HepG2 (cell line): ENCODE results near the gene EEIG1. TPM values are rescaled to one million over a fixed set of nuclear protein-coding genes. Genes with fewer than 3 reads are reported as not detected.

Source experiments
- ELF4 ChIP-seq: sonication (generic); formaldehyde crosslinking; IDR thresholded peaks from 2 replicates; pipeline ENCODE4 v1.5.0; 2020; ENCODE audit warnings: missing genetic modification reagents, mild to moderate bottlenecking, moderate library complexity, borderline replicate concordance
- HNRNPL ChIP-seq: fragments of 200-400 bp; formaldehyde crosslinking; IDR thresholded peaks from 2 replicates; pipeline ENCODE4 v1.6.1; 2017; ENCODE audit warnings: mild to moderate bottlenecking, low read depth, low read length
- MLLT10 ChIP-seq: sonication (generic); formaldehyde crosslinking; IDR thresholded peaks from 2 replicates; pipeline ENCODE4 v1.4.0; 2020; ENCODE audit warnings: missing genetic modification reagents
- NPAS2 ChIP-seq: sonication (generic); formaldehyde crosslinking; IDR thresholded peaks from 2 replicates; pipeline ENCODE4 v1.8.0; 2022; ENCODE audit warnings: mild to moderate bottlenecking, missing genetic modification reagents, borderline replicate concordance
- SP2 ChIP-seq: sonication (generic); formaldehyde crosslinking; IDR thresholded peaks from 2 replicates; pipeline ENCODE4 v1.5.1; 2020; ENCODE audit warnings: mild to moderate bottlenecking, missing genetic modification reagents
- ZNF160 ChIP-seq: sonication (generic); formaldehyde crosslinking; IDR thresholded peaks from 2 replicates; pipeline ENCODE4 v1.8.0; 2022; ENCODE audit warnings: mild to moderate bottlenecking, inconsistent platforms, missing genetic modification reagents
- ZNF296 ChIP-seq: sonication (generic); formaldehyde crosslinking; conservative IDR thresholded peaks from 2 replicates; pipeline ENCODE4 v1.5.0; 2020; ENCODE audit warnings: mild to moderate bottlenecking, missing genetic modification reagents
- ZNF3 ChIP-seq: IDR thresholded peaks from 2 replicates; pipeline ENCODE4 v1.7.0; 2017; ENCODE audit warnings: inconsistent platforms
- ZNF33B ChIP-seq: sonication (generic); formaldehyde crosslinking; IDR thresholded peaks from 2 replicates; pipeline ENCODE4 v1.5.1; 2020; ENCODE audit warnings: mild to moderate bottlenecking, missing genetic modification reagents
- ZNF564 ChIP-seq: sonication (generic); formaldehyde crosslinking; IDR thresholded peaks from 2 replicates; pipeline ENCODE4 v1.8.1; 2023; ENCODE audit warnings: mild to moderate bottlenecking, missing genetic modification reagents
- ZNF598 ChIP-seq: sonication (generic); formaldehyde crosslinking; IDR thresholded peaks from 2 replicates; pipeline ENCODE4 v1.5.1; 2020; ENCODE audit warnings: mild to moderate bottlenecking, missing genetic modification reagents, borderline replicate concordance
- ZNF616 ChIP-seq: sonication (generic); formaldehyde crosslinking; IDR thresholded peaks from 2 replicates; pipeline ENCODE4 v1.5.0; 2020; ENCODE audit warnings: low read depth, mild to moderate bottlenecking, missing genetic modification reagents
- ZNF788 ChIP-seq: sonication (generic); formaldehyde crosslinking; IDR thresholded peaks from 2 replicates; pipeline ENCODE4 v1.5.0; 2020; ENCODE audit warnings: mild to moderate bottlenecking, missing genetic modification reagents, borderline replicate concordance
- ZSCAN29 ChIP-seq: sonication (generic); formaldehyde crosslinking; conservative IDR thresholded peaks from 2 replicates; pipeline ENCODE4 v1.4.0; 2020; ENCODE audit warnings: mild to moderate bottlenecking, missing genetic modification reagents
- polyA plus RNA-seq, 8 experiments: library from polyadenylated mRNA; depleted of rRNA in 3 of 8; stranded (reverse) in 7 of 8; unstranded in 1 of 8; fragments of >200 nt; fragmentation: Illumina TruSeq in 4 of 8; extraction: Trizol in 4 of 8; gene quantifications; 2 replicates each; pipeline versions ENCODE4 v1.2.1 to v1.2.3, GENCODE V29; 2011 to 2016; ENCODE audit warnings: low read depth in 4 of 8, missing spikeins in 1 of 8, mixed read lengths in 1 of 8; ENCODE audit not compliant: insufficient read depth in 1 of 8
- total RNA-seq, 5 experiments: library from RNA; depleted of rRNA; stranded (reverse); fragments of >200 nt; fragmentation: Illumina TruSeq; extraction: Trizol; gene quantifications; 2 replicates each; pipeline ENCODE4 v1.2.3, GENCODE V29; 2016; ENCODE audit warnings: low read depth in 1 of 5
- TF ChIP-seq, protein P1 (sequence below): sonication (generic); formaldehyde crosslinking; IDR thresholded peaks from 2 replicates; pipeline ENCODE4 v1.8.1; 2023; ENCODE audit warnings: missing genetic modification reagents, mild to moderate bottlenecking, borderline replicate concordance
- TF ChIP-seq, protein P2 (sequence below): sonication (generic); formaldehyde crosslinking; IDR thresholded peaks from 2 replicates; pipeline ENCODE4 v1.5.0; 2020; ENCODE audit warnings: missing genetic modification reagents, mild to moderate bottlenecking, borderline replicate concordance
- TF ChIP-seq, protein P3 (sequence below): IDR thresholded peaks from 2 replicates; pipeline ENCODE4 v1.6.1; 2016; ENCODE audit warnings: mild to moderate bottlenecking, missing biosample characterization, missing genetic modification reagents
- TF ChIP-seq, protein P4 (sequence below): IDR thresholded peaks from 2 replicates; pipeline ENCODE4 v1.6.1; 2016; ENCODE audit warnings: control low read depth
- TF ChIP-seq, protein P5 (sequence below): sonication (generic); formaldehyde crosslinking; IDR thresholded peaks from 2 replicates; pipeline ENCODE4 v1.4.0; 2020; ENCODE audit warnings: missing genetic modification reagents
- TF ChIP-seq, protein P6 (sequence below): IDR thresholded peaks from 2 replicates; pipeline ENCODE4 v1.6.1; 2012; ENCODE audit warnings: low read length, improper control_type of control experiment
- TF ChIP-seq, protein P7 (sequence below): sonication (generic); formaldehyde crosslinking; IDR thresholded peaks from 2 replicates; pipeline ENCODE4 v1.9.0; 2022; ENCODE audit warnings: low read depth, missing genetic modification reagents

Gene EEIG1
- total and polyA plus RNA-seq, 2 of the 13 experiments (the other 11 are each of a cell fraction or from before 2014, with no cell fraction given) = 16.6 to 25.2 TPM

DNA sequence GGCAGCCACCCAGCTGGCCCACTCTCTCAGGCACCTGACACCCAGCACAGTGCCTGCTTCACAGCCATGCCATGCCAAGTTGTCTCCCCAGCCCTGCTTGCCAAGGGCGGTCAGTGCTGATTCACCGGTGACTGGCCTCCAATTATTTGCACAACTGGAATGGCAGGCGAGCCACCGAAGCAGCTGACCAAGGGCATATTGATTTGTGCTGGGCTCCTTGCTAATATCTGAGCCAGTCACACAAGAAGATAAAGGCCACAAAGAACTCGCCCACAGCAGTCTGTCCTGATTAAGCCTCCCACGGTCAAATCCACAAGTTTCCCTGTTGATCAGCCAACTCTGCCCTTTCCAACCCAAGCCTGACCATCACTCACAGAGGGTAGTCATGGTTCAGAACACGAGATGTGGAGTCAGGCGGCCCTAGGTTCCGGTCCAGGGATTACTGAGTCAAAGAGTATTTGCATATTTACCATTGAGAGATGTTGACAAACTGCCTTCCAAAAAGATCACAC is 6.4 kb upstream of the EEIG1 start (continued):
- no peak for TF ChIP-seq ZNF616 (CRISPR knock-in tag)
- TF ChIP-seq ZNF33B = no peak
- no peak for TF ChIP-seq ZNF160 (CRISPR knock-in tag)
- TF ChIP-seq, protein P1, sequence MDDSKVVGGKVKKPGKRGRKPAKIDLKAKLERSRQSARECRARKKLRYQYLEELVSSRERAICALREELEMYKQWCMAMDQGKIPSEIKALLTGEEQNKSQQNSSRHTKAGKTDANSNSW = no peak
- TF ChIP-seq, protein P2, sequence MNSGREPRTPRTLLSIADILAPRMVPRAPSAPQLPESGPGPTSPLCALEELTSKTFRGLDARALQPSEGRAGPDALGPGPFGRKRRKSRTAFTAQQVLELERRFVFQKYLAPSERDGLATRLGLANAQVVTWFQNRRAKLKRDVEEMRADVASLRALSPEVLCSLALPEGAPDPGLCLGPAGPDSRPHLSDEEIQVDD (CRISPR knock-in tag) = no peak
- TF ChIP-seq ZNF598 (CRISPR knock-in tag) = no peak
- TF ChIP-seq, protein P3, sequence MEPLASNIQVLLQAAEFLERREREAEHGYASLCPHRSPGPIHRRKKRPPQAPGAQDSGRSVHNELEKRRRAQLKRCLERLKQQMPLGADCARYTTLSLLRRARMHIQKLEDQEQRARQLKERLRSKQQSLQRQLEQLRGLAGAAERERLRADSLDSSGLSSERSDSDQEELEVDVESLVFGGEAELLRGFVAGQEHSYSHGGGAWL (CRISPR knock-in tag) = no peak
- no peak for TF ChIP-seq ZNF296
- TF ChIP-seq, protein P4, sequence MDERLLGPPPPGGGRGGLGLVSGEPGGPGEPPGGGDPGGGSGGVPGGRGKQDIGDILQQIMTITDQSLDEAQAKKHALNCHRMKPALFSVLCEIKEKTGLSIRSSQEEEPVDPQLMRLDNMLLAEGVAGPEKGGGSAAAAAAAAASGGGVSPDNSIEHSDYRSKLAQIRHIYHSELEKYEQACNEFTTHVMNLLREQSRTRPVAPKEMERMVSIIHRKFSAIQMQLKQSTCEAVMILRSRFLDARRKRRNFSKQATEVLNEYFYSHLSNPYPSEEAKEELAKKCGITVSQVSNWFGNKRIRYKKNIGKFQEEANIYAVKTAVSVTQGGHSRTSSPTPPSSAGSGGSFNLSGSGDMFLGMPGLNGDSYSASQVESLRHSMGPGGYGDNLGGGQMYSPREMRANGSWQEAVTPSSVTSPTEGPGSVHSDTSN (CRISPR knock-in tag) = no peak
- no peak for TF ChIP-seq ELF4 (CRISPR knock-in tag)
- TF ChIP-seq ZNF788 (CRISPR knock-in tag) = 0 out of 2 replicates have a peak, but pooled peaks have one; percentile 58
- no peak for TF ChIP-seq ZSCAN29
- TF ChIP-seq, protein P5, sequence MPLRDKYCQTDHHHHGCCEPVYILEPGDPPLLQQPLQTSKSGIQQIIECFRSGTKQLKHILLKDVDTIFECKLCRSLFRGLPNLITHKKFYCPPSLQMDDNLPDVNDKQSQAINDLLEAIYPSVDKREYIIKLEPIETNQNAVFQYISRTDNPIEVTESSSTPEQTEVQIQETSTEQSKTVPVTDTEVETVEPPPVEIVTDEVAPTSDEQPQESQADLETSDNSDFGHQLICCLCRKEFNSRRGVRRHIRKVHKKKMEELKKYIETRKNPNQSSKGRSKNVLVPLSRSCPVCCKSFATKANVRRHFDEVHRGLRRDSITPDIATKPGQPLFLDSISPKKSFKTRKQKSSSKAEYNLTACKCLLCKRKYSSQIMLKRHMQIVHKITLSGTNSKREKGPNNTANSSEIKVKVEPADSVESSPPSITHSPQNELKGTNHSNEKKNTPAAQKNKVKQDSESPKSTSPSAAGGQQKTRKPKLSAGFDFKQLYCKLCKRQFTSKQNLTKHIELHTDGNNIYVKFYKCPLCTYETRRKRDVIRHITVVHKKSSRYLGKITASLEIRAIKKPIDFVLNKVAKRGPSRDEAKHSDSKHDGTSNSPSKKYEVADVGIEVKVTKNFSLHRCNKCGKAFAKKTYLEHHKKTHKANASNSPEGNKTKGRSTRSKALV (CRISPR knock-in tag) = no peak
- TF ChIP-seq, protein P6, sequence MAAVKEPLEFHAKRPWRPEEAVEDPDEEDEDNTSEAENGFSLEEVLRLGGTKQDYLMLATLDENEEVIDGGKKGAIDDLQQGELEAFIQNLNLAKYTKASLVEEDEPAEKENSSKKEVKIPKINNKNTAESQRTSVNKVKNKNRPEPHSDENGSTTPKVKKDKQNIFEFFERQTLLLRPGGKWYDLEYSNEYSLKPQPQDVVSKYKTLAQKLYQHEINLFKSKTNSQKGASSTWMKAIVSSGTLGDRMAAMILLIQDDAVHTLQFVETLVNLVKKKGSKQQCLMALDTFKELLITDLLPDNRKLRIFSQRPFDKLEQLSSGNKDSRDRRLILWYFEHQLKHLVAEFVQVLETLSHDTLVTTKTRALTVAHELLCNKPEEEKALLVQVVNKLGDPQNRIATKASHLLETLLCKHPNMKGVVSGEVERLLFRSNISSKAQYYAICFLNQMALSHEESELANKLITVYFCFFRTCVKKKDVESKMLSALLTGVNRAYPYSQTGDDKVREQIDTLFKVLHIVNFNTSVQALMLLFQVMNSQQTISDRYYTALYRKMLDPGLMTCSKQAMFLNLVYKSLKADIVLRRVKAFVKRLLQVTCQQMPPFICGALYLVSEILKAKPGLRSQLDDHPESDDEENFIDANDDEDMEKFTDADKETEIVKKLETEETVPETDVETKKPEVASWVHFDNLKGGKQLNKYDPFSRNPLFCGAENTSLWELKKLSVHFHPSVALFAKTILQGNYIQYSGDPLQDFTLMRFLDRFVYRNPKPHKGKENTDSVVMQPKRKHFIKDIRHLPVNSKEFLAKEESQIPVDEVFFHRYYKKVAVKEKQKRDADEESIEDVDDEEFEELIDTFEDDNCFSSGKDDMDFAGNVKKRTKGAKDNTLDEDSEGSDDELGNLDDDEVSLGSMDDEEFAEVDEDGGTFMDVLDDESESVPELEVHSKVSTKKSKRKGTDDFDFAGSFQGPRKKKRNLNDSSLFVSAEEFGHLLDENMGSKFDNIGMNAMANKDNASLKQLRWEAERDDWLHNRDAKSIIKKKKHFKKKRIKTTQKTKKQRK = no peak
- TF ChIP-seq HNRNPL = peak; percentile 89
- no peak for TF ChIP-seq ZNF564
- TF ChIP-seq SP2 (CRISPR knock-in tag) = no peak
- no peak for TF ChIP-seq NPAS2 (CRISPR knock-in tag)
- TF ChIP-seq, protein P7, sequence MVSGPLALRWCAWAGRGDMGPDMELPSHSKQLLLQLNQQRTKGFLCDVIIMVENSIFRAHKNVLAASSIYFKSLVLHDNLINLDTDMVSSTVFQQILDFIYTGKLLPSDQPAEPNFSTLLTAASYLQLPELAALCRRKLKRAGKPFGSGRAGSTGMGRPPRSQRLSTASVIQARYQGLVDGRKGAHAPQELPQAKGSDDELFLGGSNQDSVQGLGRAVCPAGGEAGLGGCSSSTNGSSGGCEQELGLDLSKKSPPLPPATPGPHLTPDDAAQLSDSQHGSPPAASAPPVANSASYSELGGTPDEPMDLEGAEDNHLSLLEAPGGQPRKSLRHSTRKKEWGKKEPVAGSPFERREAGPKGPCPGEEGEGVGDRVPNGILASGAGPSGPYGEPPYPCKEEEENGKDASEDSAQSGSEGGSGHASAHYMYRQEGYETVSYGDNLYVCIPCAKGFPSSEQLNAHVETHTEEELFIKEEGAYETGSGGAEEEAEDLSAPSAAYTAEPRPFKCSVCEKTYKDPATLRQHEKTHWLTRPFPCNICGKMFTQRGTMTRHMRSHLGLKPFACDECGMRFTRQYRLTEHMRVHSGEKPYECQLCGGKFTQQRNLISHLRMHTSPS (CRISPR knock-in tag) = peak; percentile 94
- no peak for TF ChIP-seq ZNF3 (CRISPR knock-in tag)
- TF ChIP-seq MLLT10 = no peak
